Measurements from ENCODE around the gene CDKN2B-AS1.

CDKN2B-AS1 gene

GRCh38 chr9:22073349-22073748 is 78.8 kb downstream of the CDKN2B-AS1 start:
- intact Hi-C loops (cut with DNase I), result no loop called here
- DNase-seq, result no peak

- DNase-seq, result no peak
- intact Hi-C loops (cut with DNase I), result no loop called here
Measured at GRCh38 chr9:22078081-22078480, 83.5 kb downstream of the CDKN2B-AS1 start.

GRCh38 chr9:22079873-22080341 is 85.3 kb downstream of the CDKN2B-AS1 start:
- peak in 1 of 10 donors; percentile 32 for DNase-seq
- intact Hi-C loops (cut with DNase I), result no loop called here

GRCh38 chr9:22084336-22085035 is 89.9 kb downstream of the CDKN2B-AS1 start:
- intact Hi-C loops (cut with DNase I), result no loop called here
- no peak for DNase-seq

GRCh38 chr9:22088053-22088716 is 93.6 kb downstream of the CDKN2B-AS1 start:
- DNase-seq, result no peak
- intact Hi-C loops (cut with DNase I), result no loop called here

GRCh38 chr9:22088717-22089061 is 94.1 kb downstream of the CDKN2B-AS1 start:
- no peak for DNase-seq
- intact Hi-C loops (cut with DNase I), result no loop called here

GRCh38 chr9:22097707-22098106 is 103.1 kb downstream of the CDKN2B-AS1 start:
- intact Hi-C loops (cut with DNase I), result no loop called here
- no peak for DNase-seq

GRCh38 chr9:22098643-22099332 is 104.2 kb downstream of the CDKN2B-AS1 start:
- no peak for DNase-seq
- intact Hi-C loops (cut with DNase I), result no loop called here

- DNase-seq, result no peak
- intact Hi-C loops (cut with DNase I), result no loop called here
Measured at GRCh38 chr9:22100626-22101025, 106.0 kb downstream of the CDKN2B-AS1 start.

- no peak for DNase-seq
- intact Hi-C loops (cut with DNase I), result no loop called here
Measured at GRCh38 chr9:22102146-22103053, 107.8 kb downstream of the CDKN2B-AS1 start.

GRCh38 chr9:22103685-22104575 is 109.3 kb downstream of the CDKN2B-AS1 start:
- DNase-seq, result no peak
- intact Hi-C loops (cut with DNase I), result no loop called here

- intact Hi-C loops (cut with DNase I), result no loop called here
Measured at GRCh38 chr9:22105005-22105722, 110.6 kb downstream of the CDKN2B-AS1 start.

GRCh38 chr9:22107202-22108045 is 112.8 kb downstream of the CDKN2B-AS1 start:
- DNase-seq, result no peak
- intact Hi-C loops (cut with DNase I), result no loop called here

More at GRCh38 chr9:22105005-22105722, 110.6 kb downstream of the CDKN2B-AS1 start:
- no peak for DNase-seq

- intact Hi-C loops (cut with DNase I), result no loop called here
- DNase-seq, result no peak
Measured at GRCh38 chr9:22108581-22109370, 114.2 kb downstream of the CDKN2B-AS1 start.

GRCh38 chr9:22111176-22111953 is 116.8 kb downstream of the CDKN2B-AS1 start:
- DNase-seq, result no peak
- intact Hi-C loops (cut with DNase I), result loop anchor here (10.0 kb wide), 1 partner anchor 297 kb away; no protein-coding TSS in a partner anchor

GRCh38 chr9:22111954-22112247 is 117.3 kb downstream of the CDKN2B-AS1 start:
- DNase-seq, result no peak
- intact Hi-C loops (cut with DNase I), result loop anchor here (10.0 kb wide), 1 partner anchor 297 kb away; no protein-coding TSS in a partner anchor

Data from posterior cingulate gyrus (tissue), 11 donors.